Endothelial cell of umbilical vein (primary cell): ENCODE data around the gene AKR7A2. TPM values are rescaled to one million over a fixed set of nuclear protein-coding genes. Genes with fewer than 3 reads are reported as not detected.

Experiments
- BruUV-seq: library from RNA; stranded (reverse); fragments of 400-500 nt; replicated peaks from 2 replicates; lab custom pipeline; 2021; lab: Mats Ljungman, UMichigan
- CTCF ChIA-PET: fragments of 300-600, 350-600 bp; sonication (Branson Sonifier 250); formaldehyde crosslinking; loops from one replicate; lab custom pipeline; 2021; ENCODE audit warnings: antibody characterized with exemption, inconsistent platforms; lab: Charles Lee
- POLR2A ChIA-PET: fragments of 300-600, 350-600 bp; sonication (Branson Sonifier 250); formaldehyde crosslinking; loops from one replicate; lab custom pipeline; 2021; ENCODE audit warnings: antibody characterized with exemption, inconsistent platforms; lab: Charles Lee
- DNase-seq: peaks from one replicate; pipeline ENCODE4 v3.0.0-alpha.2; 2011; ENCODE audit warnings: low read depth, low spot score
- FAIRE-seq: peaks from 2 replicates; lab custom pipeline; 2011; peaks lifted over from hg19 to GRCh38; lab: Jason Lieb, UNC
- H2AFZ ChIP-seq: 2 replicates; pipeline ENCODE4 v1.6.0; 2012; ENCODE audit warnings: low read depth, low read length, control low read depth, inconsistent platforms
- H3K27ac ChIP-seq: 2 replicates; pipeline ENCODE4 v1.5.1; 2011; ENCODE audit warnings: low read depth, mild to moderate bottlenecking, control low read depth, low read length, moderate library complexity; ENCODE audit not compliant: insufficient read depth
- H3K27me3 ChIP-seq, 2 experiments: 2 replicates each; pipeline versions ENCODE4 v1.6.0 to v1.6.1; 2011; ENCODE audit warnings: low read length in 2 of 2, mixed read lengths in 1 of 2; ENCODE audit not compliant: control insufficient read depth in 2 of 2, insufficient read depth in 2 of 2
- H3K36me3 ChIP-seq, 2 experiments: 2 replicates in 1 of 2; 3 replicates in 1 of 2; pipeline ENCODE4 v1.5.1; 2011; ENCODE audit warnings: low read length in 2 of 2, mild to moderate bottlenecking in 1 of 2, moderate library complexity in 1 of 2; ENCODE audit not compliant: control insufficient read depth in 2 of 2, insufficient read depth in 2 of 2; ENCODE audit errors: extremely low read depth in 1 of 2
- H3K4me1 ChIP-seq: 3 replicates; pipeline ENCODE4 v1.5.1; 2011; ENCODE audit warnings: mild to moderate bottlenecking, low read length; ENCODE audit not compliant: control insufficient read depth, insufficient read depth; ENCODE audit errors: extremely low read depth
- H3K4me2 ChIP-seq: 2 replicates; pipeline ENCODE4 v1.6.1; 2011; ENCODE audit warnings: low read length, control low read depth, mixed read lengths; ENCODE audit not compliant: insufficient read depth
- H3K4me3 ChIP-seq, 3 experiments: fragments of 200-600 bp in 1 of 3; sonication (generic), shearing (Covaris generic) in 1 of 3; replicated peaks in 1 of 3; 2 replicates each; pipeline ENCODE4 v1.5.1; 2011 to 2016; ENCODE audit warnings: control low read depth in 3 of 3, low read length in 3 of 3, mild to moderate bottlenecking in 2 of 3, inconsistent platforms in 1 of 3, low read depth in 1 of 3, moderate library complexity in 1 of 3; ENCODE audit not compliant: insufficient read depth in 1 of 3
- H3K79me2 ChIP-seq: 2 replicates; pipeline ENCODE4 v1.6.0; 2012; ENCODE audit warnings: low read length, inconsistent platforms; ENCODE audit not compliant: control insufficient read depth, insufficient read depth
- H3K9ac ChIP-seq: replicated peaks from 2 replicates; pipeline ENCODE3; 2011; ENCODE audit warnings: low read length, control low read depth; ENCODE audit not compliant: insufficient read depth; ENCODE audit errors: extremely low read depth
- H3K9me1 ChIP-seq: replicated peaks from 3 replicates; pipeline ENCODE4 v1.6.0; 2011; ENCODE audit warnings: mild to moderate bottlenecking, low read length; ENCODE audit not compliant: control insufficient read depth, insufficient read depth; ENCODE audit errors: extremely low read depth
- H3K9me3 ChIP-seq: replicated peaks from 2 replicates; pipeline ENCODE4 v1.5.1; 2012; ENCODE audit warnings: low read length, inconsistent platforms; ENCODE audit not compliant: control insufficient read depth, insufficient read depth
- H4K20me1 ChIP-seq: replicated peaks from 2 replicates; pipeline ENCODE3; 2011; ENCODE audit warnings: mild to moderate bottlenecking, low read length; ENCODE audit not compliant: control insufficient read depth, insufficient read depth; ENCODE audit errors: extremely low read depth
- CTCF ChIP-seq, 2 donors: IDR thresholded peaks; 1 replicate in 1 of 2; 2 replicates in 1 of 2; pipeline ENCODE4 v1.5.1; 2011; ENCODE audit warnings: low read length in 2 of 2, mild to moderate bottlenecking in 2 of 2, moderate library complexity in 2 of 2, control low read depth in 1 of 2, inconsistent platforms in 1 of 2, low read depth in 1 of 2; ENCODE audit not compliant: insufficient read depth in 1 of 2; ENCODE audit errors: extremely low read depth in 1 of 2
- EZH2 ChIP-seq: IDR thresholded peaks from 2 replicates; pipeline ENCODE4 v1.6.1; 2012; ENCODE audit warnings: borderline replicate concordance, low read depth, mild to moderate bottlenecking, moderate library complexity, low read length, inconsistent platforms; ENCODE audit not compliant: severe bottlenecking
- FOS ChIP-seq: IDR thresholded peaks from 2 replicates; pipeline ENCODE4 v1.6.1; 2011; ENCODE audit warnings: mild to moderate bottlenecking, low read length, moderate library complexity, borderline replicate concordance; ENCODE audit not compliant: insufficient read depth
- GATA2 ChIP-seq: IDR thresholded peaks from 2 replicates; pipeline ENCODE4 v1.7.0; 2011; ENCODE audit warnings: low read depth, mild to moderate bottlenecking, moderate library complexity, mixed read lengths, low read length; ENCODE audit not compliant: insufficient read length, insufficient read depth
- JUN ChIP-seq: IDR thresholded peaks from 2 replicates; pipeline ENCODE4 v1.6.1; 2011; ENCODE audit warnings: borderline replicate concordance, low read depth; ENCODE audit not compliant: insufficient read length, insufficient read depth
- MAX ChIP-seq: IDR thresholded peaks from 2 replicates; pipeline ENCODE4 v1.6.1; 2011; ENCODE audit not compliant: insufficient read depth, insufficient read length
- MYC ChIP-seq: IDR thresholded peaks from one replicate; pipeline ENCODE4 v1.6.1; 2011; ENCODE audit warnings: mild to moderate bottlenecking, low read depth, low read length
- POLR2A ChIP-seq: IDR thresholded peaks from 2 replicates; pipeline ENCODE4 v1.6.1; 2012; ENCODE audit warnings: low read depth, mild to moderate bottlenecking, control low read depth, low read length
- POLR2AphosphoS5 ChIP-seq: IDR thresholded peaks from 2 replicates; pipeline ENCODE4 v1.6.1; 2012; ENCODE audit warnings: low read depth, mild to moderate bottlenecking, control low read depth, low read length, moderate library complexity; ENCODE audit not compliant: insufficient read depth
- dilution Hi-C: fragments of 300-500 bp; cut with MboI; formaldehyde crosslinking; loops from one replicate; pipeline ENCODE4 v1.15.0; 2019; ENCODE audit warnings: low sequenced_read_pairs; ENCODE audit not compliant: extremely low pct_ligation_motif_present
- intact Hi-C: fragments of 100-400 bp; cut with micrococcal nuclease; formaldehyde crosslinking; loops from one replicate; pipeline ENCODE4 v1.10.0; 2022
- polyA plus RNA-seq, 4 experiments: library from polyadenylated mRNA; depleted of rRNA in 3 of 4; stranded (reverse) in 3 of 4; unstranded in 1 of 4; fragments of >200 nt; gene quantifications; 2 replicates each; pipeline versions ENCODE4 v1.2.1 to v1.2.3, GENCODE V29; 2011 to 2012; ENCODE audit warnings: missing spikeins in 1 of 4
- total RNA-seq: library from RNA; stranded (reverse); gene quantifications from 2 replicates; pipeline ENCODE4 v1.2.3, GENCODE V29; 2021

The AKR7A2 gene
- total and polyA plus RNA-seq, 2 donors (not counting 3 experiments of a cell fraction or from before 2014, with no cell fraction given), result 48.0 to 70.7 TPM

GRCh38 chr1:19327736-19328135, 15.8 kb upstream of the AKR7A2 start:
- H2AFZ ChIP-seq, result no peak overlapping the region
- no peaks in the 10 kb centered on the region for H3K9me3 ChIP-seq
- H4K20me1 ChIP-seq, result no peaks in the 10 kb centered on the region
- TF ChIP-seq FOS, result no peak
- no peak for TF ChIP-seq EZH2
- TF ChIP-seq JUN, result no peak
- no peak for TF ChIP-seq MAX
- TF ChIP-seq GATA2, result no peak
- no peak for TF ChIP-seq POLR2AphosphoS5
- no peak for TF ChIP-seq MYC
- no peak for TF ChIP-seq CTCF (IDR thresholded peaks at IDR 0.05; ENCODE audit: extremely low read depth in 1 of 2, insufficient read depth in 1 of 2, low read depth in 1 of 2, low read length in 2 of 2)
- no peak for TF ChIP-seq POLR2A
- H3K27ac ChIP-seq, result no peak overlapping the region
- no peak overlapping the region for H3K9ac ChIP-seq
- CTCF ChIA-PET, result interaction anchor here (1.2 kb wide), 1 partner anchor 16 kb away, joined by 3 read pairs; no protein-coding TSS in a partner anchor
- DNase-seq, result no peak
- H3K27me3 ChIP-seq, result no peaks in the 10 kb centered on the region
- dilution Hi-C loops, result no loop called here
- H3K36me3 ChIP-seq, result peaks cover 4 to 35% of the 10 kb centered on the region in 2 experiments
- no peak overlapping the region for H3K4me2 ChIP-seq
- H3K4me3 ChIP-seq, result no peak overlapping the region
- BruUV-seq, result no TSS peak
- H3K79me2 ChIP-seq, result no peaks in the 10 kb centered on the region
- no peaks in the 10 kb centered on the region for H3K4me1 ChIP-seq
- no peaks in the 10 kb centered on the region for H3K9me1 ChIP-seq
- intact Hi-C loops, result no loop called here
- FAIRE-seq, result no peak
- POLR2A ChIA-PET, result no interaction called here
